Caki2 (cell line): Measurements from ENCODE around the gene FAM131B. TPM values are rescaled to one million over a fixed set of nuclear protein-coding genes. Genes with fewer than 3 reads are reported as not detected.
"Not testable (repeated sequence)": the region's sequence is repeated elsewhere in the genome, so short reads cannot be mapped to it uniquely, and the experiment has no call there.

Experiments used
- DNase-seq: peaks from one replicate; pipeline ENCODE4 v3.0.0-alpha.2; 2015; ENCODE audit warnings: low read depth
- in situ Hi-C: cut with HindIII; loops from 2 replicates; pipeline ENCODE4 v1.10.0; 2016; ENCODE audit warnings: low sequenced_read_pairs, low pct_unique_long_range_greater_than_20kb, mixed read lengths
- total RNA-seq: library from RNA; depleted of rRNA; stranded (reverse); fragments of >200 nt; shearing (Covaris generic); gene quantifications from 2 replicates; pipeline ENCODE4 v1.2.3, GENCODE V29; 2014; ENCODE audit warnings: low replicate concordance

FAM131B gene
- total RNA-seq, 1 experiment from 2014 or later = 0.03 TPM

DNA sequence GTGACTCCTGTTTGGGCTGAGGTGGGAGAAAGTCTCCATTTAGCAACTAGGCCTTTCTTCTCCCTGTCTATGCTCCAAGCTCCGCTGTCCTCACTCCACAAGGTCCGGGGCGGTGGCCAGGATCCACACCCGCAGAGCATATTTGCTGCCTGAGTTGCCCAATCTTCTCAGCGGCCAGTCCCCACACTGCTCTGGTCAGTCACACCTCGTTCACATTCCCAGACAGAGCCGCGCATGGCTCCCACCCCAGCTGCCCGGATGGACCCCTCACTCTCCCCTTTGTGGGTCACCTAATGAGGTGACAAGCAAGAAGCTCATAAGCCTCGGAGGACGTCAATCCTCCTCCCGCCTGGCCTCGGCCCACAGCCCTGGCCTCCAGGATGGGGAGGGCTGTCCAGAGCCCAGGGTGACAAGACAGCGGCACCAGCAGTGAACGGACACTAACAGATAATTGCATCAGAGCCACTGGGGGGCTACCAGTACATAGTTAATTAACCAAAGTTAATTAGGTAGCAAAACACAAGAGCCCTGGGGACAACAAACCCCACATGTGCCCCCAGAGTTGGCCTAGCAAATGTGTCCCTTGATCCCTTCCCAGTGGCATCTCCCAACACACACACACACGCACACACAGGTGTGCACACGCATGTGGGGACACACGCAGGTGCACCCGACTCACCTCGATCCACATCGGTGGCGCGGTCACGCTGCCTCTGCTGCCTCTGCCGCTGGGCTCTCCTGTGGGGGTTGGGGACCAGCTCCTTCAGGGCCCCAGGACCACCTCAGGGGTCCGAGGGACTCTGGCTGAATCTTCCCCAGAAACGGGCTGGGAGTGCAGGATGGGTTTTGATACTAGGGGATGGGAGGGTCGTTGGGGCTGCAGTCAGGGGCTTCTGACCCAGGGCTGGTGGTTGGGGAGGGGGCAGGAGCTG lies 34.4 kb upstream of the FAM131B start:
- in situ Hi-C loops = no loop called here

DNA sequence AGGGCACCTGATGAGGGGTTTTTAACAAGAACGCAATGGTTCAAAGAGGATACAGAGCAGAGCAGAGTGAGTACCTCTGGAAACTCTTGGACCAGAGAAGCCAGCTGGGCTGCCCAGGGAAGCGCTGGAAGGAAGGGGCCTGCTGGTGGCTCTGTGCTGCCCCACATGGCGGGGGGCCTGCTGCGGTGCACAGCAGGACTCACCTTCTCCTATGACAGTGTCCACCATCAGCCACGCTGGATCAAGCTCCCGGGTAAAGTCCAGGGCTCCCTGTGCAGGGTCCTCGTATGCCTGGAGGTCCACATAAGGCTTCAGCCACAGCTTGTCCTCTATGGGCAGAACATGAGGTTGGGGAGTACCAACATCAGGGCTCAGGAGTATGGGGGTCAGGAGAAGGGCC lies 33.7 kb upstream of the FAM131B start:
- in situ Hi-C loops = no loop called here
- no peak for DNase-seq

More for the DNA sequence above, 34.4 kb upstream of the FAM131B start:
- no peak for DNase-seq

DNA sequence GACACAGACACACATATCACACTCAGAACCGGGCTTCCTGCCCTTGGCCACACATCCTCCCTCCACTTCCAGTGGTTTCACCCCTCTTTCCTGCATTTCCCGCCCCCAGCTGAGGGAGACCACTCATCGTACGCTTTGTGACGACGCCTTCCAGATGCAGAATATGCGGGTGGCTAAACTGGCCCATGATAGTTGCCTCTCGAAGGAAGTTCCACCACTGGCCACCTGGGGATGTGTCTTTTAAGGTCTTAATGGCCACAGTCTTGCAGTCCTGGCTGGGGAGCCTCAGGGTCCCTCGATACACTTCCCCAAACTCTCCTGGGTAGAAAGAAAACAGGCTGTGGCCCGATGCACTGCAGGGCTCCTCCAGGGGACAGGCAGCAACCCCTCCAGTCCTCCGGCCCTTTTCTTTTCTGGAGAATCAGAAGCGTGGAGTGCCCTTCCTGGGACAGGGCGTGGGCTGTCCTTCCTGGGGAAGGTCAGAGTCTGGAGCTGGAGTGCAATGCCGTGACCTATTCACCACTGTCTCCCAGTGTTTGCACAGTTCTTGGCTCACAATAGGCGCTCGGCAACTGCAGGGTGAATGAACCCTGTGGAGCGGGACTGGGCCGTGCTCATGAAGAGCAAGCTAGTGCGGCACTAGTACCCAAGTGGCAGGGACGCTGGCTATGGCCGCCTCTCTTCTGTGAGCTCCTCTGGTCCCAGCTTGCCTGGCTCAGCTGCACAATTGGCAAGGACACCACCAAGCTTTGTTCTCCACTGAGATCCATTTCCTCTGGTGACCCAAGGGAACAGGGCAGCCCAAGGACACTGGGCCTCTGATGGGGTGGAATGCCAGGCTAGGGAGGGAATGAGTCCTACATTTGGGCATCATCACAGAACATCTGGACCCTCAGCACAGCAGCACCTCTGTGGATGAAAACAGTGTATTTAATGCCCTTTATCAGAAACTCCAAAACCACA lies 33.0 kb upstream of the FAM131B start:
- DNase-seq = no peak
- in situ Hi-C loops = no loop called here

DNA sequence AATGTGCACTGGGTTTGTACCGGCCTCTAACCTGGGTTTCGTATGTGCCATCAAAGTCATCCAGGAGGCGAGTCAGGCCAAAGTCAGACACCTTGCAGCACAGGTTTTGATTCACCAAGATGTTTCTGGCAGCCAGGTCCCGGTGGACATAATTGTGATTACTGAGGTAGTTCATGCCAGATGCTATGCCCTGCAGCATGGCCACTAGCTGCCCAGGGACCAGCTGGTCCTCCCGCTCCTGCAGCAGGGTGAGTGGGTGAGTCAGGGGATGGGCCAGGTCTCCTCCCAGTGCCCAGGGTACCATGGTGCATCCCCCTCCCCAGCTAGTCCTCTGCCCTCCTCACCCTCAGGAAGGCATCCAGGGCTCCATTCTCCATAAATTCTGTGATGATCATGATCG lies 32.3 kb upstream of the FAM131B start:
- in situ Hi-C loops = no loop called here
- DNase-seq = no peak

DNA sequence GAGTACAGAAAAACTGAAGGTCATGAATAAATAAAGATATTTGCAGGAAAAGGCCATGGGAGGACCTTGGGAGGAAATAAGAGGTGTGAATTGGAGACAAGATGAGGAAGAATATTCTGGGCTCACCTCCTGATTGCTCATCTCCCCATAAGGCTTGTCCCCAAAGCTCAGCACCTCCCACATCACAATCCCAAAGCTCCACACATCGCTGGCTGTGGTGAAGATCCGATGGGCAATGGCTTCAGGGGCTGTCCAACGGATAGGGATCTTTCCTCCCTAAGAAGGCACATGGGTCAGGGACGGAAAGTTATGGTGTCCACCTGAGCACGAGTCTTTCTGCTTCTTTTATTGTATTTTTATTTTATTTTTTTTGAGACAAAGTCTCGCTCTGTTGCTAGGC lies 31.6 kb upstream of the FAM131B start:
- DNase-seq = no peak
- in situ Hi-C loops = no loop called here

DNA sequence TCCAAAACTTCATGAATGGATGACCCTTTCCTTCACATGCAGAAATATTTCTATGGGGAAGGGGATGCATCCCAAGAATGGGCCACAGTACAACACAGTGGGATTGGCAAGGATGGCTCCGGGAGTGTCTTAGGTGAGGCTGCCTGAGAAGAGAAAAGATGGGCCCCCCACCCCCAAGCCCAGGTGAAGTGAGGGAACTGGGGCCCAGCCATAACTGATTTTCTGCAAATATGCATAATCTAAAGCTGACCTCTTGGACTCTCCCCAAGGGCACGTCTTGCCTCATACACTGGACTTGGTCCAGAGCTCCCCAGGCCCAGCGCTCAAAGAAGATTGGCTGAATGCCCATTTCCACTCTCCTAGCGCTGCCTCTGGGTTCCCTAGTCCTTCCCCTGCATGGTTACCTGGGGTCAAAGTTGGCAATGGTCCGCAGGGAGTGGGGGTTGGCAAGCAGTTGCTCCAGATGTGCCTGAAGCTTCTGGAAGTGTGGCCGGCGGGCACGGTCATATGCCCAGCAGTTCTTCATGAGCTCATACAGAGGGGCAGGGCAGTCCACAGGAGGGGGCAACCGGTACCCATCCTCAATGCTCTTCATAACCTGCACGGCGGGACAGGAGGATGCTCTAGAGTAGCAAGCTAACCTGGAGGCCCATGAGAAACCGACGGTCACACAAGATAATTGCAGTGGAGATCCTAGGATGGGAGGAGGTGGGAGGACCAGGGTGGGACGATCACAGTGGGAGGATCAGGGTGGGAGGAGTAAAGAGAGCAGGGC lies 30.9 kb upstream of the FAM131B start:
- in situ Hi-C loops = no loop called here

DNA sequence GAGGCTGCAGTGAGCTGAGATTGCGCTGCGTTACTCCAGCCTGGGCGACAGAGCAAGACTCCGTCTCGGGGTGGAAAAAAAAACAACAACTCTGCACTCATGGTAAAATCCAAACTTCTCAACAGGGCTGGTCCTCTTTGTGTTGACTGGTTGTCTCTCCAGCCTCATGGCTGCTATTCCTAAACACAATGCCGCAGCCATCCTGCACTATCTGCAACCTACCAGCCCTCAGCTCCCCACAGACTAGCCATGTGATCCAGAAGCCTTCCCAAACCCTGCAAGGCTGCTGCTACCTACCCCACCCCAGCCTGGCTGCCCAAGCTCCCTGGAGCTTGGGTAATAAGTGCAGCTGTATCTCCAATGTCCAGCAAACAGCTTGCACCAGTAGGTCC lies 30.4 kb upstream of the FAM131B start:
- in situ Hi-C loops = no loop called here
- no peak for DNase-seq

More for the DNA sequence above, 30.9 kb upstream of the FAM131B start:
- no peak for DNase-seq

DNA sequence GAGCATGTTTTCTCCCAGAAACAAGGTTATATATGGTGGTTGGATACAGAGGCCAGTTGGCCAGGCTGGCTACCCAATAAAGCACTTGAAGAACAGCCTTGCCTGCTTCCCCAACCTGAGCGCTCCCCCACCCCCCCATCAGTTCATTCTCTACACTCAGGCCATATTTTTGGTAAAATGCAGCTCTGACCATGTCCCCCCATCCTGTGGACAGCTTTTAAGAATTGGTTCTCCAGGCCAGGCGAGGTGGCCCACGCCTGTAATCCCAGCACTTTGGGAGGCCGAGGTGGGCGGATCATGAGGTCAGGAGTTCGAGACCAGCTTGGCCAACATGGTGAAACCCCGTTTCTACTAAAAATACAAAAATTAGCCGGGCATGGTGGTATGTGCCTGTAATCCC lies 29.9 kb upstream of the FAM131B start:
- in situ Hi-C loops = not testable (repeated sequence)

DNA sequence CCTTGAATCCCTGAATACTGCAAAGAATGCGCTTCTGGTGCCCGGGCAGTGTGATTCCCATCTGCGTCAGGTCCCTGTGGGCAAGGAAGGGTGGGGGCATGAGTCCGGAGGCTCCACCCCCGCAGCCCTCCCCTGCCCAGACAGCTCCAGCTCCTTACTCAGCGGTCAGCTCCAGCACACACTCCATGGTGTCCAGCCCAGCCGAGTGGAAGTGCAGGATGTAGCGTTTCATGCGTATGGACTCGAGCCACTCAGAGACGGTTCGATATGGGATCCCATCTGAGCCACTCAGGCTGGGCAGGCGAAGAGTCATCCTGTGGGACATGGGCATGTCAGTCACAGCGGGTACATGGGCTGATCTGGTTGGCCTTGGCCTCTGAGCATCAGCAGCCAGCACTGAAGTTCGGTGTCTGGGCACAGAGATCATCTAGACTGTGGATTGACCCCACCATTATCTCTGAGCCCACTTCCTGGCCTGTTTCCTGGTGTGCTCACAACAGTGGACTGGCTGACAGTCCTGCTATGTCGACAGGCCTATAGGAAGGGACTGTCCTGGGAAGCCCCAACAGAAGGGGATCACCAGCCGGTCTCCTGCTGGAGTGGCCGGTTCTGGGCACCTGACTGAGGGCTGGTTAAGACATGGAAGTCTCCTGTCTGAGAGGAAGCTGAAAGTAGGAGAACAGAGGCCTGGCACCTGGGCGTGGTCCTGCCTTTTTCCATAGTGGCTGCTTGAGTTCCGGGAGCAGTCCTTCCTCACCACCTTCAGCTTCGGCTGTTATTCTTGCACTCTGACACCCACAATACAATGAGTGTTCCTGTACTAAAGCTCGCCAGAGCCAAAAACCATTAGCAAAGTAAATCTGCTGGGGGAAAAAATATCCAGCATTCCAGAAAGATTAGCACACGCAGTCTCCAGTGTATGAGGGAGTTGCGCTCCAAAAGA lies 29.2 kb upstream of the FAM131B start:
- in situ Hi-C loops = no loop called here
- DNase-seq = no peak

More for the DNA sequence above, 29.9 kb upstream of the FAM131B start:
- DNase-seq = not testable (repeated sequence)

DNA sequence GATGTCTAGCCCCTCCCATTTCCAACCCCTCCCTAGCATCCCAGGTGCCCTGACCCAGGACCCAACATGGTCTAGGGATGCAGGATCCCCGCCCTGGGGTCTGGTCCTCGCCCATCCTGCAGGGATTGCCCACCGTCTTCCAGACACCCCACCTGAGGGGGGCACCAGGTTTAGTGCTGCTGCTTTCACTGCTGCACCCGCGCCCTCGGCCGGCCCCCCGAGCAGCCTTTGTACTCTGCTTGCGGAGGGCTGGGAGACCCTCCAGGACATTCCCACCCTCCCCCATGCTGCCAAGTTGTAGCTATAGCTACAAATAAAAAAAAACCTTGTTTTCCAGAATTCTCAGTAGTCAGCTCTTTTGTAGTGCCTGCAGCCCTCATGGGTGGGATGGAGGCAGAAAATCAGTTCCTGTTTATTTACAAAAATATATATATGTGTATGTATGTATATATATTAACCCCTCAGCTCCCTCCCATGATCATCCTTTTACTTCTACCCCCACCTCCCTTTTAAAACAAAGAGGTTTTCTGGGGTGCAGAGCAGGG lies 28.3 kb upstream of the FAM131B start:
- in situ Hi-C loops = no loop called here

DNA sequence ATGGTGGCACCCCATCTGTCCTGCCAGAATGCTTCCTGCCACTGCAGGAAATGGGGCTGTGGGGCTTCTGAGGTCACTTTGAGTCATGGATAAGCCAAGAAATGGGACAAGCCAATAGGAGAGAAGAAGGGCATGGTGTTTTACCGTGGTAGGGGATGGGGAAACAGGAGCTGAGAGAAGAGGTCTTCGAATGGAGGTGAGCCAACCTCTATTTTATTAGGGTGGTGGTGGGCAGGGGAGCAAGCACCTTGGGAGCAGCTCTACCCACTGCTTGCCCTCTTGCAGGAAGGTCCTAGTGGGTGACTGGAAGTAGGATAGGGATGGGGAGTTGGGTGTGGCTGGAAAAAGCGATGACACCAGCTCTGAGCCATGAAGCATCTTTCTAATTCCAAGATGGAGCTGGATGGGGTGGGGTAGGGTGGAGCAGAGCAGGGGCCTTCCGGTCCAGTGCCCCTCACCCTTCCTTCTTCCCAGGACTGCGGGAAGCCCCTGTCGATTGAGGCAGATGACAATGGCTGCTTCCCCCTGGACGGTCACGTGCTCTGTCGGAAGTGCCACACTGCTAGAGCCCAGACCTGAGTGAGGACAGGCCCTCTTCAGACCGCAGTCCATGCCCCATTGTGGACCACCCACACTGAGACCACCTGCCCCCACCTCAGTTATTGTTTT lies 27.7 kb upstream of the FAM131B start:
- DNase-seq = no peak
- in situ Hi-C loops = no loop called here

More for the DNA sequence above, 28.3 kb upstream of the FAM131B start:
- no peak for DNase-seq

DNA sequence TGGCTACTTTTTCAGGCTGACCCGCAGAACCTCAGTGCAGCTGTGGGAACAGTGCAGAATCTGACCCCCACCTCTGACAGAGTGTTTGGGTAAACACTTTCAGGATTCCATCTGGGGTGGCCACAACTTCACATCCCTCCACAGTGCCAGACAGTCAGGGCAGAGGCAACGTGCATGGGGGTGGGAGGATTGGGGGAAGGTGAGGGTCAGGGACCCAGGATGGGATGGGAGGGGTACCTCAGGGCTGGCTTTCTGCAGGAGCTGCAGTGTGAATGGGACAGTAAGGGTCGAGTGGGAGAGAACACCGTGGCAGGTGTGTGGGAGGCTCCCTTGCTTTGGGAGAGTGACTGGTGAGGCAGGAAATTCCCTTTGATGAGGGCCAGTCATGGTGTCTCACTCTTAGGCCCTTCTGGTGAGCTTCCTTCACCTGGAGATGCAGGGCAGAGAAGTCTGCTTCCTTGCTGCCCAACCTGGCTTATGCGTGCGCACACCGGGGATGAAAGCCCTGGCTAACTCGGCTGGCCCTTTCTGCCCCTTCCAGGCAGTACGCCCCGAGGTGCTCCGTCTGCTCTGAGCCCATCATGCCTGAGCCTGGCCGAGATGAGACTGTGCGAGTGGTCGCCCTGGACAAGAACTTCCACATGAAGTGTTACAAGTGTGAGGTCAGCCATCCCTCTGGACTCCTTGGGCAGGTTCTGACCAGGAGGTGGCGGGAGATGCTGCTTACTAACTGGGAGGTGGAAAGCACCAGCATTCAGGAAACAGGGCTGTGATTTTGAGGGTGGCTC lies 27.0 kb upstream of the FAM131B start:
- no peak for DNase-seq
- in situ Hi-C loops = no loop called here

DNA sequence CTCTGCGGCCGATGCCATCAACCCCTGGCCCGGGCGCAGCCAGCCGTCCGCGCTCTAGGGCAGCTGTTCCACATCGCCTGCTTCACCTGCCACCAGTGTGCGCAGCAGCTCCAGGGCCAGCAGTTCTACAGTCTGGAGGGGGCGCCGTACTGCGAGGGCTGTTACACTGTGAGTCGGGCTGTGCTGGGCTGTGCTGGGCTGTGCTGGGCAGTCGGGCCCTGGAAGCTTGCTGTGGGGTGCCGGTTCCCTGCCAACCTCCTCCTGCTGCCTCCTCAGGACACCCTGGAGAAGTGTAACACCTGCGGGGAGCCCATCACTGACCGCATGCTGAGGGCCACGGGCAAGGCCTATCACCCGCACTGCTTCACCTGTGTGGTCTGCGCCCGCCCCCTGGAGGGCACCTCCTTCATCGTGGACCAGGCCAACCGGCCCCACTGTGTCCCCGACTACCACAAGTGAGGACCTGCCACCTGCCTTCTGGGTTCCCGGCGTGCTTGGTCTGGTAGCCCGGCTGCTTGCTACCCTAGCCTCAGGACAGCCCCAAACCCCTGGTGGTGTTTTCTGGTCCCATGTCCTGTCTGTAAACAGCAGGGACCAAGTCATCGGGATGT lies 26.1 kb upstream of the FAM131B start:
- in situ Hi-C loops = no loop called here
- DNase-seq = no peak

DNA sequence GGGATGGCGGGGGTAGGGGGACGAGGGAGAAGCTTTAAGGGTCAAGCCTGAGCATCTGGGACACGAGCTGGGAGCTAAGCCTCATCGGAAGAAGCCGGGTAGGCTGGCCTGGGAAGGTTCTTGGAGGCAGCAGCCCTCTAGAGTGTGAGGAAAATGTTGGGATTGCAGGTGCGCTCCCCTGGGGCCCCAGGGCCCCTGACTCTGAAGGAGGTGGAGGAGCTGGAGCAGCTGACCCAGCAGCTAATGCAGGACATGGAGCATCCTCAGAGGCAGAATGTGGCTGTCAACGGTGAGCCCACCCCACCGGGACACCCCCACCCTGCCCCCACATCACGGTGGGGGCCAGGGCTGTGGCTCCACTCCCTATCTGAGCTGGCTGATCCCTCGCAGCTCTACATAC lies 25.5 kb upstream of the FAM131B start:
- in situ Hi-C loops = no loop called here

DNA sequence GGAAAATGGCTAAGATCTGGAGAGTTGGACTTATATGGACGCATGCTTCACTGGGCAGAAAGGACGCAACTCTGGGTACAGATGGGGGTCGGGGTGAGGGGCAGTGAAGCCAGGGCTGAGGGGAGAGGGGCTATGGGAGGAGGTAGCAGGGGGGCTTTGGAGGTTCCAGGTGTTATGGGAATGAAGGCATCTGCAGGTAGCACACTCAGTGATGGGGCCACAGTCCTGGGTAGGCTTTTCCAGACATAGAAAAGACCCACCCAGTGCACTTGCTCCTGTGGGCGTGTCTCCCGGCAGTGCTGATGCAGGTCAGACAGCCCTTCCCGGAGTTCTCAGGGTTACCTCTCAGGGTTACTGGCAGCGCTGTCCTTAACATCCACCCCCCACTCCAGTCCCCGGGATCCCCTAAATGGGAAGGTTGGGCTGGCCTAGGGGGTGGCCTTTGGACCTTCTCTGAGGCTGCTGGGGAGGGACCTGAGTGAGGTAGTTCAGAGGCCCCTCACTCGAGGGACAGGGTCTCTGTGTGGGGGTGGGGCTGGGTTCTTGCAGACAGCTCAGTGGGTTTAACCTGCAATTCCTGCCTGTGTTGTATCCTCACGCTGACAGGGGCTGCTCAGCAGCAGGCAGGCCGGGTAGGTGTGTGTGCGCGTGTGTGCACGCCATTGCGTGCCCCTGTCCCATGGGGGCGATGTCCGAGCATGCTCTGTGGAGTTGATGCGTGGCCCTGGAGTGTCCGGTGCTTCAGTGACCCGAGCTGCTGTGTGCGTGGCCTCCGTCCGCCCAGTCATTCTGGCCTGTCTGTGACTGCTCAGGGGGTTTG lies 24.9 kb upstream of the FAM131B start:
- in situ Hi-C loops = no loop called here
- DNase-seq = no peak

More for the DNA sequence above, 25.5 kb upstream of the FAM131B start:
- no peak for DNase-seq
